GM12873 (cell line): ENCODE measurements around the gene TSHR.

Experiments
- TF ChIP-seq, protein P1 (sequence below): IDR thresholded peaks from 2 replicates; pipeline ENCODE4 v1.5.1; 2012; ENCODE audit warnings: low read depth, mild to moderate bottlenecking, moderate library complexity, low read length, control low read depth; ENCODE audit not compliant: insufficient read depth; ENCODE audit errors: missing control alignments

TSHR gene

DNA sequence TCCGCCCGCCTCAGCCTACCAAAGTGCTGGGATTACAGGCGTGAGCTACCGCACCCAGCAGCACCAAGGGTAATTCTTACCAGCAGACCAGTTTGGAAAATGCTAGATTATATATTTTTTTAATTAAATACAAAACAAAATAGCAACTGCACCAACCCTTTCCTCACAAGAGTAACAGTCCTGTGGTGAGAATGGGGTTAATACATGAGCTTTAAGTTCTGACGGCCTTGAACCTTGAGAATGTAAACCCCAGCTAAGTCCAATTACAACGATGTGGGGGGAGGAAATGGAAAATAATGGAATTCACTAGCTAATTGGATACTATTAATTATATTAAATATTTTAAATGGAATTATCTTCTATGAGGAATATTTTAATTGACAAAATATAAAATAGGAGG is 183.0 kb downstream of the TSHR start:
- TF ChIP-seq, protein P1, sequence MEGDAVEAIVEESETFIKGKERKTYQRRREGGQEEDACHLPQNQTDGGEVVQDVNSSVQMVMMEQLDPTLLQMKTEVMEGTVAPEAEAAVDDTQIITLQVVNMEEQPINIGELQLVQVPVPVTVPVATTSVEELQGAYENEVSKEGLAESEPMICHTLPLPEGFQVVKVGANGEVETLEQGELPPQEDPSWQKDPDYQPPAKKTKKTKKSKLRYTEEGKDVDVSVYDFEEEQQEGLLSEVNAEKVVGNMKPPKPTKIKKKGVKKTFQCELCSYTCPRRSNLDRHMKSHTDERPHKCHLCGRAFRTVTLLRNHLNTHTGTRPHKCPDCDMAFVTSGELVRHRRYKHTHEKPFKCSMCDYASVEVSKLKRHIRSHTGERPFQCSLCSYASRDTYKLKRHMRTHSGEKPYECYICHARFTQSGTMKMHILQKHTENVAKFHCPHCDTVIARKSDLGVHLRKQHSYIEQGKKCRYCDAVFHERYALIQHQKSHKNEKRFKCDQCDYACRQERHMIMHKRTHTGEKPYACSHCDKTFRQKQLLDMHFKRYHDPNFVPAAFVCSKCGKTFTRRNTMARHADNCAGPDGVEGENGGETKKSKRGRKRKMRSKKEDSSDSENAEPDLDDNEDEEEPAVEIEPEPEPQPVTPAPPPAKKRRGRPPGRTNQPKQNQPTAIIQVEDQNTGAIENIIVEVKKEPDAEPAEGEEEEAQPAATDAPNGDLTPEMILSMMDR = no peak

DNA sequence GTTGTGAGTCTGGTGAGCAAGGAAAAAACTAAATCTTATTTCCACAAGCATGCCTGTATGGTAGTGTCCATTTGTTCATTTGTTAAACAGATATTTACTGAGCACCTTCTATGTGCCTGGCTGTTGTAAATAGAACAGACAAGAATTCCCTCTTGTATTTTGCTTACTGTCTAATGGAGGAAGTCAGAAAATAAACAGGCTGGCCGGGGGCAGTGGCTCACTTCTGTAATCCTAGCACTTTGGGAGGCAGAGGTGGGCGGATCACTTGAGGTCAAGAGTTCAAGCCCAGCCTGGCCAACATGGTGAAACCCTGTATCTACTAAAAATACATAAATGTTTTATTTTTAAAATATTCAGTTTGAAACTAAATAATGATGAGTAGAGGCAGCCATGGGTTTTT is 186.0 kb downstream of the TSHR start:
- TF ChIP-seq, protein P1 = no peak

- TF ChIP-seq, protein P1 = no peak
Measured at GRCh38 chr14:81143793-81144192, 188.4 kb downstream of the TSHR start.

- TF ChIP-seq, protein P1 = no peak
Measured at GRCh38 chr14:81144824-81145603, 189.6 kb downstream of the TSHR start.

GRCh38 chr14:81147140-81147897 is 191.9 kb downstream of the TSHR start:
- TF ChIP-seq, protein P1 = no peak

DNA sequence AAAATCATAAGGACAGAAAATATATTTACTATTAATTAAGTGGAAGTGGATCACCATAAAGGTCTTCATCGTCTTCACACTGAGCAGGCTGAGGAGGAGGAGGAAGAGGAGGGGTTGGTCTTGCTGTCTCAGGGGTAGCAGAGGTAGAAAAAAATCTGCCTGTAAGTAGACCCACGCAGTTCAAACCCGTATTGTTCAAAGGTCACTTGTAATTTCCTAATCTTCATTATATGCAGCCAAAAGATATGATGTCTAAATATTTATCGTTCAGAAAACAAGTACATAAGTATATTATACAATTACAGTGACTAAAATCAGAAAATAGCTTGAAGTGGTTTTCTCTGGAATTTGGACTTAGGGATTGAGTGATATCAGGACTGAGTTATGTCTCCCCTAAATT is 193.2 kb downstream of the TSHR start:
- TF ChIP-seq, protein P1 = no peak

- TF ChIP-seq, protein P1 = no peak
Measured at GRCh38 chr14:81153187-81153586, 197.8 kb downstream of the TSHR start.
